PC-3 (cell line): ENCODE results near the gene ISOC1.

Experiments
- CTCF ChIP-seq: fragments of 300-600 bp; sonication (generic); conservative IDR thresholded peaks from 2 replicates; pipeline ENCODE4 v1.5.1; 2017; ENCODE audit warnings: antibody characterized with exemption, low read depth, mild to moderate bottlenecking, low read length
- EZH2 ChIP-seq: fragments of 300-600 bp; sonication (generic); IDR thresholded peaks from one replicate; pipeline ENCODE4 v1.6.1; 2017; ENCODE audit warnings: antibody characterized with exemption, mild to moderate bottlenecking, low read length; ENCODE audit not compliant: unreplicated experiment
- EZH2phosphoT487 ChIP-seq: fragments of 300-600 bp; sonication (generic); IDR thresholded peaks from 2 replicates; pipeline ENCODE4 v1.6.1; 2018; ENCODE audit warnings: mild to moderate bottlenecking, antibody characterized with exemption, low read length, borderline replicate concordance

DNA sequence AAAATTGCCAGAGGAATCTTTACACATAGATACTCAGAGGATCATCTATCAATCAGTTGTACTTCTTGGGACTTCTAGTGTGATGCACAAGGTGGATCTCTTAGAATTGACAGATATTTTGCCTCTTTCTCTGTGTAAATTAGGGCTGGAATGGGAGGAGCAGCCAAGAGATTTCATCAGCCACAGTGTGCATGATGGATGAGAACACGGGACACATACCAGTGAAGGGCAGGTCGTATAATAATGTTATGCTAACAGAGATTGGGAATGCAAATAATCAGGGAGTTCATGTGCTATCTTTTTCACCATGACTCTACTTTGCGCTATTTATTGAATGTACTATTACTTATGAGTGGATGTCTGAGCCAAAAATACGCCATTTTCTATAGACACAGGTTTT, 43.3 kb upstream of the ISOC1 start:
- TF ChIP-seq CTCF = no peak
- TF ChIP-seq EZH2 = no peak
- no peak for TF ChIP-seq EZH2phosphoT487
